Testis (tissue), 3 donors: ENCODE measurements around the gene CSTB. TPM values are rescaled to one million over a fixed set of nuclear protein-coding genes. Genes with fewer than 3 reads are reported as not detected.
A peak's percentile ranks its signal among the peaks of the same experiment; 100 is the strongest.

ENCODE experiments used
- DNase-seq: peaks from one replicate; pipeline ENCODE4 v3.0.0-alpha.2; 2019
- H3K27ac ChIP-seq, 2 donors: fragments of 200-600 bp; sonication (generic); one replicate each; pipeline ENCODE4 v1.5.1; 2019
- H3K27me3 ChIP-seq: fragments of 200-600 bp; sonication (generic); one replicate; pipeline ENCODE4 v1.5.1; 2019
- H3K36me3 ChIP-seq: fragments of 200-600 bp; sonication (generic); one replicate; pipeline ENCODE4 v1.5.1; 2017; ENCODE audit warnings: low read depth; ENCODE audit errors: missing control alignments
- H3K4me1 ChIP-seq: fragments of 200-600 bp; sonication (generic); one replicate; pipeline ENCODE4 v1.5.1; 2019
- H3K4me3 ChIP-seq, 2 donors: fragments of 200-600 bp; sonication (generic); one replicate each; pipeline ENCODE4 v1.5.1; 2017 to 2019
- H3K9me3 ChIP-seq: fragments of 200-600 bp; sonication (generic); one replicate; pipeline ENCODE4 v1.5.1; 2017
- CTCF ChIP-seq, 3 experiments: fragments of 450-650 bp in 2 of 3; fragments of 200-600 bp in 1 of 3; sonication (generic) in 1 of 3; IDR thresholded peaks; one replicate each; pipeline ENCODE4 v1.5.1; 2016 to 2019; ENCODE audit warnings: antibody characterized with exemption in 3 of 3, mild to moderate bottlenecking in 2 of 3, moderate library complexity in 1 of 3
- POLR2A ChIP-seq: fragments of 450-650 bp; IDR thresholded peaks from one replicate; pipeline ENCODE4 v1.6.1; 2017; ENCODE audit warnings: antibody characterized with exemption, mild to moderate bottlenecking, moderate library complexity
- WGBS, 2 donors: methylation state at CpG; one replicate each; pipeline ENCODE4 v1.1.5; 2018; 5-methylcytosine and 5-hydroxymethylcytosine counted together
- intact Hi-C: fragments of 100-400 bp; cut with DNase I; formaldehyde crosslinking; loops from one replicate; pipeline ENCODE4 v1.15.1; 2023; ENCODE audit warnings: low total_unique reads
- polyA plus RNA-seq: library from polyadenylated mRNA; stranded (reverse); fragments of 350-450 nt; fragmentation: Illumina TruSeq; extraction: RNeasy Lipid Tissue Mini Kit (QIAGEN cat#74804); gene quantifications from one replicate; pipeline ENCODE4 v1.2.3, GENCODE V29; 2014; ENCODE audit warnings: low read depth, low replicate concordance; ENCODE audit not compliant: insufficient read depth
- total RNA-seq, 2 donors: library from RNA; depleted of rRNA; stranded (reverse); fragments of >200 nt; gene quantifications; one replicate each; pipeline ENCODE4 v1.2.3, GENCODE V29; 2016

CSTB gene
- total and polyA plus RNA-seq, 3 donors from 2014 or later = 23.9 to 49.5 (median 31.0) TPM

GRCh38 chr21:43792406-43792805, 16.3 kb upstream of the CSTB start:
- Histone ChIP-seq H3K4me3 (no peak overlapping the region), H3K9me3 (no peaks in the 10 kb centered on the region), H3K27ac (no peak overlapping the region), H3K27me3 (no peaks in the 10 kb centered on the region), H3K36me3 (no peaks in the 10 kb centered on the region), H3K4me1 (peaks cover 15% of the 10 kb centered on the region)
- intact Hi-C loops = no loop called here
- 89 to 93% methylated on average over 8 of the region's 8 CpGs for WGBS, 2 donors
- no peak for DNase-seq
- no peak for TF ChIP-seq CTCF (IDR thresholded peaks at IDR 0.05)
- TF ChIP-seq POLR2A = no peak

GRCh38 chr21:43790010-43790524, 14.0 kb upstream of the CSTB start:
- TF ChIP-seq POLR2A = no peak
- TF ChIP-seq CTCF (IDR thresholded peaks at IDR 0.05) = no peak
- H3K9me3 ChIP-seq = no peaks in the 10 kb centered on the region
- 5 to 8% methylated on average over 13 of the region's 13 CpGs for WGBS, 2 donors
- intact Hi-C loops = no loop called here
- H3K27me3 ChIP-seq = no peaks in the 10 kb centered on the region
- peak overlapping the region; percentile 69 to 75 for H3K27ac ChIP-seq
- H3K4me3 ChIP-seq = peak overlapping the region; percentile 89 to 98
- DNase-seq = no peak
- no peaks in the 10 kb centered on the region for H3K36me3 ChIP-seq
- H3K4me1 ChIP-seq = peaks cover 14% of the 10 kb centered on the region

GRCh38 chr21:43789276-43790009, 13.3 kb upstream of the CSTB start, which contains the start of gene RRP1:
Gene RRP1, plus strand, starts transcription at chr21:43789577. Its CDS starts 53 bp downstream, at chr21:43789630.
- intact Hi-C loops = no loop called here
- WGBS, 2 donors = 0 to 1% methylated on average over 25 to 83 of the region's 83 CpGs
- no peak for TF ChIP-seq POLR2A
- peak; percentile 100 for TF ChIP-seq CTCF (IDR thresholded peaks at IDR 0.05)

GRCh38 chr21:43786807-43787440, 10.8 kb upstream of the CSTB start:
- TF ChIP-seq POLR2A (no peak), CTCF (IDR thresholded peaks at IDR 0.05) (no peak)
- Histone ChIP-seq H3K27me3 (no peaks in the 10 kb centered on the region), H3K36me3 (no peaks in the 10 kb centered on the region), H3K4me3 (no peak overlapping the region), H3K27ac (no peak overlapping the region), H3K9me3 (no peaks in the 10 kb centered on the region), H3K4me1 (peaks cover 11% of the 10 kb centered on the region)
- WGBS, 2 donors = 88% methylated on average over 31 to 38 of the region's 38 CpGs
- DNase-seq = no peak
- intact Hi-C loops = no loop called here

More at GRCh38 chr21:43789276-43790009, 13.3 kb upstream of the CSTB start, which contains the start of gene RRP1:
- Histone ChIP-seq H3K4me3 (peak within 1 kb of the TSS; percentile 89 to 98), H3K27me3 (no peaks in the 10 kb centered on the region), H3K36me3 (no peaks in the 10 kb centered on the region), H3K9me3 (no peaks in the 10 kb centered on the region), H3K27ac (peak within 1 kb of the TSS; percentile 86 to 90), H3K4me1 (peaks cover 11% of the 10 kb centered on the region)
- peak; percentile 93 for DNase-seq
